ENCODE data around the gene TIMM44. TPM values are rescaled to one million over a fixed set of nuclear protein-coding genes. Genes with fewer than 3 reads are reported as not detected.
A peak's percentile ranks its signal among the peaks of the same experiment; 100 is the strongest.
"Not testable (repeated sequence)": the region's sequence is repeated elsewhere in the genome, so short reads cannot be mapped to it uniquely, and the experiment has no call there.

The TIMM44 gene
- total RNA-seq, 1 experiment from 2014 or later: 50.5 TPM

DNA sequence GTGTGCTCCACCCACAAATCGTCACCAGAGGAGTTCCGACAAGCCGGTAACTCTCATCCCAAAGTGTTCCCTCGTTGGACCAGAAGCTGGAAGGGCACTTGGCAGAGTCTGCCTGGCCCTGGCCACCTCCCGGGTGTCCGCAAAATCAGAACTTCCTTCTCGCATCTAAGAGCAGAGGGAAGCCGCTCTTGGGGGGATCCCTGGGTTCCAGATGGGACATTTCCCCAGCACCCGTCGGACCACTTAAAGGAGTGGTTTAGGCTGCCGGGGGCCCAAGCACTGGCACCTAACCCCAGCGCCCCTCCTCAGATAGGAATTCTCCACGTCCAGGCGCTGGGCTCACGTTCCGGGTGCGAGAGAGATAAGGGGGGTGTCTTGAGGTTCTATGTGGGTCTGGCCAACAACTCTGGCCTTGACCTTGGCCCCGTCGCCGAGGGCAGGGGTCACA, 40.6 kb downstream of the TIMM44 start:
- DNase-seq (ENCODE audit: low read depth): no peak

DNA sequence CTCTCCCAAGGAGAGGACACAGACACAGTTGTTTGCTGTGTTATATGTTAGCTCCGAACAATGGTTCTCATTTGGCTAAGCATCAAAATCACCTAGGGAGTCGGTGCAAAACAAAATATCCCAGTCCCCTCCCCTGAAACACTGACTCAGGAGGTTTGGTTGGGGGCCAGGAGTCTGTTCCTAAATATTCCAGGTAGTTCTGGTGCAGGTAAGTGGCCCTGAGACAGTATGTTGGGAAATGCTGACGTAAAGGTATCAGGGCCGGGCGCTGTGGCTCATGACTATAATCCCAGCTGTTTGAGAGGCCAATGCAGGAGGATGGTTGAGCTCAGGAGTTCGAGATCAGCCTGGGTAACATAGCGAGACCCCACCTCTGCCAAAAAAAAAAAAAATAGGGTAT, 42.1 kb downstream of the TIMM44 start:
- DNase-seq (ENCODE audit: low read depth): no peak

DNA sequence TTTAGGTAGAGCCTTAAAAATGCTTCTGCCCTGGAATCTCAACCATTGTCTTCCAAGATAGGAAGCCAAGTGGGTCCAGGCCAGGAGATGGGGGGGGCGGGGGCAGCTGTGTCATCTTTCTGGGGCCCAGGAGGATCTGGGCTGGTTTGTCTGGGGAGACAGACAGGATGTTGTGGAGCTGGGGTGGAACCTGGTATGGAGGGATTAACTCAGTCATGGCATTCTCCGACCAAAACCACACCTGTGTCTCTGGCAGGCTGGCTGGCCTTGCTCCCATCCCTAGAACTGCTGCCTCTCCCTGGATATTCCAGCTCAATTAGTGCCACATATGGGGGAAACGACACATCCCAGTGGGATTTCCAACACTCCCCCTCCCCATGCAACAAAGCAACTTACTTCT, 42.5 kb downstream of the TIMM44 start:
- DNase-seq (ENCODE audit: low read depth): no peak

DNA sequence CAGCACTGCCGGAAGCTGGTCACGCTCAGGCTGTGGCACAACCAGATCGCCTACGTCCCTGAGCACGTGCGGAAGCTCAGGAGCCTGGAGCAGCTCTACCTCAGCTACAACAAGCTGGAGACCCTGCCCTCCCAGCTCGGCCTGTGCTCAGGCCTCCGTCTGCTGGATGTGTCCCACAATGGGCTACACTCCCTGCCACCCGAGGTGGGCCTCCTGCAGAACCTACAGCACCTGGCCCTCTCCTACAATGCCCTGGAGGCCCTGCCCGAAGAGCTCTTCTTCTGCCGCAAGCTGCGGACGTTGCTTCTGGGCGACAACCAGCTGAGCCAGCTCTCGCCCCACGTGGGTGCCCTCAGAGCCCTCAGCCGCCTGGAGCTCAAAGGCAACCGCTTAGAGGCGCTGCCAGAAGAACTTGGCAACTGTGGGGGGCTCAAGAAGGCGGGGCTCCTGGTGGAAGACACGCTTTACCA, 43.0 kb downstream of the TIMM44 start:
- DNase-seq (ENCODE audit: low read depth): no peak

DNA sequence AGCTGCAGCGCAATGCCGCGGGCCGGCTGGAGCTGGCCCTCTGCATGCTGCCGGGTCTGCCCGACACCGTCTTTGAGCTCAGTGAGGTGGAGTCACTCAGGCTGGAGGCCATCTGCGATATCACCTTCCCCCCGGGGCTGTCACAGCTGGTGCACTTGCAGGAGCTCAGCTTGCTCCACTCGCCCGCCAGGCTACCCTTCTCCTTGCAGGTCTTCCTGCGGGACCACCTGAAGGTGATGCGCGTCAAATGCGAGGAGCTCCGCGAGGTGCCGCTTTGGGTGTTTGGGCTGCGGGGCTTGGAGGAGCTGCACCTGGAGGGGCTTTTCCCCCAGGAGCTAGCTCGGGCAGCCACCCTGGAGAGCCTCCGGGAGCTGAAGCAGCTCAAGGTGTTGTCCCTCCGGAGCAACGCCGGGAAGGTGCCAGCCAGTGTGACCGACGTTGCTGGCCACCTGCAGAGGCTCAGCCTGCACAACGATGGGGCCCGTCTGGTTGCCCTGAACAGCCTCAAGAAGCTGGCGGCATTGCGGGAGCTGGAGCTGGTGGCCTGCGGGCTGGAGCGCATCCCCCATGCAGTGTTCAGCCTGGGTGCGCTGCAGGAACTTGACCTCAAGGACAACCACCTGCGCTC, 43.6 kb downstream of the TIMM44 start:
- no peak for DNase-seq (ENCODE audit: low read depth)

DNA sequence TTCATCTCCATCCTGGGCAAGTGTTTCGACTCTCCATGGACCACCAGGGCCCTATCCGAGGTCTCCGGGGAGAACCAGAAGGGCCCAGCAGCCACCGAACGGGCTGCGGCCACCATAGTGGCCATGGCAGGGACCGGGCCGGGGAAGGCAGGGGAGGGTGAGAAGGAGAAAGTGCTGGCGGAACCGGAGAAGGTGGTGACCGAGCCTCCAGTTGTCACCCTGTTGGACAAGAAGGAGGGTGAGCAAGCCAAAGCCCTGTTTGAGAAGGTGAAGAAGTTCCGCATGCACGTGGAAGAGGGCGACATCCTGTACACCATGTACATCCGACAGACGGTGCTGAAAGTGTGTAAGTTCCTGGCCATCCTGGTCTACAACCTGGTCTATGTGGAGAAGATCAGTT, 44.5 kb downstream of the TIMM44 start:
- DNase-seq (ENCODE audit: low read depth): no peak

DNA sequence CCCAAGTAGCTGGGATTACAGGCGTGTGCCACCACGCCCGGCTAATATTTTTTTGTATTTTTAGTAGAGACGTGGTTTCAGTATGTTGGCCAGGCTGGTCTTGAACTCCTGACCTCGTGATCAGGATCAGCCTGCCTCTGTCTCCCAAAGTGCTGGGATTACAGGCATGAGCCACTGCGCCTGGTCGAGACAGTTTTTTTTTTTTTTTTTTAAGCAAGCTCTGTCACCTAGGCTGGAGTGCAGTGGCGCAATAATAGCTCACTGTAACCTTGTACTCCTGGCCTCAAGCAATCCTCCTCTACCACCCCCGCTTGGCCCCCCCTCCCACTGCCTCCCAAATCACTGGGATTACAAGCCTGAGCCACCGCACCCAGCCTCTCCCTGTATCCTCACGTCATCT, 46.2 kb downstream of the TIMM44 start:
- DNase-seq (ENCODE audit: low read depth): no peak

DNA sequence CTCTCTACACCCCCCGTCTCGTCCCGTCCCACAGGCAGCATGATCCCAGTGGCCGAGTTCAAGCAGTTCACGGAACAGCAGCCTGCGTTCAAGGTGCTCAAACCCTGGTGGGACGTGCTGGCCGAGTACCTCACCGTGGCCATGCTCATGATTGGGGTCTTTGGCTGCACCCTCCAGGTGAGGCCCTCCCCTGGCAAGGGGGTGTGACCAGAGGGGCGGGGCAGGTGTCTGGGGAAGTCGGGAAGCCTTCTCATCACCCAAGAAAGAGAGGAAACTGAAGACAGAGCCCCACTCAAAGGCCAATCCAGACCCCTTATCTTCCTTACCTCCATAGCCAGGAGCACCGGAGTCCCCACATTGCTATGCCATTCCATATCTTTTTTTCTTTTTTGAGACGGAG, 47.9 kb downstream of the TIMM44 start:
- no peak for DNase-seq (ENCODE audit: low read depth)

DNA sequence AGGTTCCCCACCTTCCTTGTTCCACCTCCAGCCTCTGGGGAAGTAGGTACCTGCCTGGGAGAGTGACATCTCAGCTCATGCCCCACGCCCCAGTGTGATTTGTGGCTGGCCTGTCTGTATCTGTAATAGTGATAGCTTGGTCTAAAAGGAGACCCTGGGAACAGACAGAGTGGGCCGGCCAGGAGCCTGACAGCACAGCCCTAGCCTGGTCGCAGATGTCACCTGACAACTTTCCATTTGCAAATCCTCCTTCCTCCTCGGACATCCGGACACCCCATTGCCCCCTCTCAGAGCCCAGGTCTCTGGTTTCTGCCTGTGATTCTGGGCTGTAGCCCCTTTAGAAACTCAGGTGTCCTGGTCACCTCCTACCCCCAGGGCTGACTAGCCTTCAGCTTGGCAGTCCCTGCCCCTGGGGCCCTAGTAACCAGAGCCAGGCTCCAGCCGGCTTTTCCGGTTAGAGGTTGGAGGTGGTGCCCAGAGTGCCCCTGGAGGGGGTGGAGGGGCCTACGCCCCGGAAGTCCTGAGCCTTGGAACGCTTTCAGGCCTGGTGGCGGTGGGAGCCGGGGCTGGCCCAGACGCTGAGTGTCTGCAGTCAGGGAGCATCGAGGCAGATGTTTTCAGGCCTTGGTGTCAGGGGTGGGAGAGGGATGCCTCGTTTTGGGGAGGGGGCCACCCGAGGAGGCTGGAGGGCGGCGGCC, 48.7 kb downstream of the TIMM44 start:
- no peak for DNase-seq (ENCODE audit: low read depth)

DNA sequence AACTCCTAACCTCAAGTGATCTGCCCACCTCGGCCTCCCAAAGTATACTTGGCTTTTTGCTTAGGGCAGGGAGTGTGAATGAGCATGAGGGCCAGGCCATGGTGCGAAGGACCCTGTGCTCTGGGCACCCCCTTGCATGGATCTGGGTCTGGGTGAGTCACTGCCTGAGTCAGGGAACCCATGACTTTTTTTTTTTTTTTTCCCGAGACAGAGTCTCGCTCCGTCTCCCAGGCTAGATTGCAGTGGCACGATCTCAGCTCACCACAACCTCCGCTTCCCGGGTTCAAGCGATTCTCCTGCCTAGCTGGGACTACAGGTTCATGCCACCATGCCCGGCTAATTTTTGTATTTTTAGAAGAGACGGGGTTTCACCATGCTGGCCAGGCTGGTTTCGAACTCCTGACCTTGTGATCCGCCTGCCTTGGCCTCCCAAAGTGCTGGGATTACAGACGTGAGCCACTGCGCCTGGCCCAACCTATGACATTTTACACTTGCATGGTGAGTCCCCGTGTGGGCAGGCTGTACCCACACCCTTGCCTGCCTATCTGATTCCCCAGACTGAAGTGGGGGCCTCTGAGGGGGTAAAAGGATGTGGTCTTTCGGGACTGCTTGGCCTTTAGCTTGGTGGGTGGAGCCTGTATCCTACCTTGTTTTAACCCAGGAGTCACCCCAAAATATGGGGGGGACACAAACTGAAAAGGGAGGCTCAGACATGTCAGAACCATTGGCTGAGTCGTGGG, 49.9 kb downstream of the TIMM44 start:
- not testable (repeated sequence) for DNase-seq (ENCODE audit: low read depth)

DNA sequence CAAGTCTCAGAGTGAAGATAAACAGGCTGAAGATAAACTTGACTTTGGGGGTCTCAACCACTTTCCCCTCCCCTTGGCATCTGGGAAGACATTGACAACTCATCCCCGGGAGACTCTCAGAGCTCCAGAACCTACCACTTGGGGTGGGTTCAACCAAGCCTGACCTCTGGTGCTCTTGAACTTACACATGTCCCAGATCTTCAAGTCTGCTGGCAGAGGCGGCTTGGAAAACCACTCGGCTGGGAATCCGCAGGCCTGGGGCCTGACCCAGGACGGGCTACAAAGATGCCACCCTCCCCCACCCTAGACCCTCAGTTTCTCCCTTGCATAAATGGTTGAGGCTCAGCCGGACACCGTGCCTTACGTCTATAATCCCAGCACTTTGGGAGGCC, 54.6 kb downstream of the TIMM44 start:
- no peak for DNase-seq (ENCODE audit: low read depth)

DNA sequence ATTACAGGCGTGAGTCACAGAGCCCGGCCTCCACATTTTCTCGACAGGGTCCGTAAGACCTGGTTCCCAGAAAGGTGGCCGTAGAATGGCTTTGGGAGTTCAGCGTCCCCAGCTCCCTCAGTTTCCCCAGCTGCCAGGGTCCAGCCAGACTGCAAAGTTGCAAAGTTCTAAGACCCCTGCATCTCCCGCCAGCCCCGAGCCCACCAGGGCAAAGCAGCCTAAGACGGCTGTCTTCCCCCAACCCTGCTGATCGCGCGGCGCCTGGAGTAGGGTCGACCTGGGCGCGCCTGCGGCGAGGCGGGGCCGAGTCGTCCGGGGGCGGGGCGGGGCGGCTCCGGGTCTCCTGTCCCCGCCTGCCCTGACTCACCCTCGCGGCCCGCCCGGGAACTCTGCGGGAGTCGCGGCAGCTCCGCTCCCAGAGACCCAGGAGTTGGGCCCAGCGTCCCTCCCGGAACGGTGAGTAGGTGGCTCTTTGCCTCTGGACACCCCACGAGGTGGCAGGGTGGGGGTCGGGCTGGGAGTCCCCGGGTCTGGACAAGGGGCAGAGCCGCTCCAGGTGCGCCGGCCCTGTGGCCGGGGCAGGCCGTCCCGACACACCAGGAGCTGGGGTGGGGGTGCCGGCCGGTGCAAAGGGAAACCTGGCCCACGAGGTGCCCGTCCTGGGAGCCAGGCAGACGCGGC, 55.2 kb downstream of the TIMM44 start, which contains the start of gene LRRC8E:
Gene LRRC8E, plus strand, starts transcription at position 366 of the 681 bp plus-strand sequence. CDS start 7,094 bp downstream, outside the sequence.
- peak; percentile 15 for DNase-seq (ENCODE audit: low read depth)

DNA sequence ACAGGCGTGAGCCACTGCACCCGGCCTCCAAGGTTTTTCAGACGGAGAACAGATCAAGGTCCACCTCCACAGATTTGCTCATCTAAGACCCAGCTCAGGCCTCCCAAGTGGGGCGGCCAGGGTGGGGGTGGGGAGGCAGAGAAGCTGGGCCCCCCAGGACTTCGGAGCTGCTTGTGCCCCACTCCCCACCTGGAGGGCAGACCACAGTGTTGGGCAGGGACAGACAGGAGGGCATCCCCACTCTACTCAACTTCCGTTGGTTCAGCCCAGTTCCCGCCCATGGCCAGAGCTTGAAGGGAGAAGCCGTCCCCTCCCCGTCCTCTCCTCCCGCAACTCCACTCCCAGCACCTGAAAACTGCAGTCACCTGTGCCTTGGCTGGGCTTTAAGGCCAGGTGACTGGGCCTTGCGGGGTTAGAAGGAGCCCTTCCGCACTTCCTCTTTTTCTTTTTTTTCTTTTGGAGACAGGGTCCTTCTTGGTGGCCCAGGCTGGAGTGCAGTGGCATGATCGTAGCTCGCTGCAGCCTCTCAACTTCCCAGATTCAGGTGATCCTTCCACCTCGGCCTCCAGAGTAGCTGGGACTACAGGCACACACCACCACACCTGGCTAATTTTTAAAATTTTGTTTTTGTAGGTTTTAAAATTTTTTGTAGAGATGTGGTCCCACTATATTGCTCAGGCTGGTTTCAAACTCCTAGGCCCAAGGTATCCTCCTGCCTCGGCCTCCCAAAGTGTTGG, 55.9 kb downstream of the TIMM44 start:
- no peak for DNase-seq (ENCODE audit: low read depth)

DNA sequence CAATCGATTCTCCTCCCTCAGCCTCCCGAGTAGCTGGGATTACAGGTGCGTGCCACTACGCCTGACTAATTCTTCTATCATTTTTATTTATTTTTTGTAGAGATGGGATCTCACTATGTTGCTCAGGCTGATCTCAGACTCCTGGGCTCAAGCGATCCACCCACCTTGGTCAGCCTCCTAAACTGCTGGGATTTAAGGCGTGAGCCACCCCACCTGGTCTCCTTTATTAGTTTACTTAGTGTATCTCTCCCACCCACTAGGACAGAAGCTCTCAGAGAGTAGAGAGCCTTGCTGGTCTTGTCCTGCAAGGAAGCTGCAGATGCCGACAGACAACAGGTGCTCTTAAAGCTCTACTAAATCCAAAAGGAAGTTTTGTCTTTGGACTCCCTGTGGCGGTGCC, 57.6 kb downstream of the TIMM44 start:
- DNase-seq (ENCODE audit: low read depth): no peak

DNA sequence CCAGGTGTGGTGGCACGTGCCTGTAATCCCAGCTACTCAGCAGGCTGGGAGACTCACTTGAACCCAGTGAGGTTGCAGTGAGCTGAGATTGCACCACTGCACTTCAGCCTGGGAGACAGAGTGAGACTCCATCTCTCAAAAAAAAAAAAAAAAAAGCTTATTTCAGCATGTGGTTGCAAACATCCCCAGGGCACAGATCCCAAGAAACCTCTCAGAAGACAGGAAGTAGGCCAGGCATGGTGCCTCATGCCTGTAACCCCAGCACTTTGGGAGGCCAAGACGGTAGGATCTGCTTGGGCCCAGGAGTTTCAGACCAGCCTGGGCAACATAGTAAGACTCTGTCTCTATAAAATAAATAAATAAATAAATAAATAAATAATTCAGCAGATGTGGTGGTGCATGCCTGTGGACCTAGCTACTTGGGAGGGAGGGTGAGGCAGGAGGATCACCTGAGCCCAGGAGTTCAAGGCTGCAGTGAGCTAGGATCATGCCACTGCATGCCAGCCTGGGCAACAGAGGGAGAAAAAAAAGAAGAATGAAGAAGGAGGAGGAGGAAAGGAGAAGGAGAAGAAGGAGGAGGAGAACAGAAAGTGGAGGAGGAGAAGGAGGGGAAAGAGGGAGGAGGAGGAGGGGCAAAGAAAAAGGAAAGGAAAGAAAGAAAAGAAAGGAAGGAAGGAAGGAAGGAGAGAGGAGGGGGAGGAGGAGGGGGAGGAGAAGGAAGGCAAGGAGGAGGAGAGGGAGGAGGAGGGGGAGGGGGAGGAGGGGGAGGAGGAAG, 59.5 kb downstream of the TIMM44 start:
- DNase-seq (ENCODE audit: low read depth): no peak

DNA sequence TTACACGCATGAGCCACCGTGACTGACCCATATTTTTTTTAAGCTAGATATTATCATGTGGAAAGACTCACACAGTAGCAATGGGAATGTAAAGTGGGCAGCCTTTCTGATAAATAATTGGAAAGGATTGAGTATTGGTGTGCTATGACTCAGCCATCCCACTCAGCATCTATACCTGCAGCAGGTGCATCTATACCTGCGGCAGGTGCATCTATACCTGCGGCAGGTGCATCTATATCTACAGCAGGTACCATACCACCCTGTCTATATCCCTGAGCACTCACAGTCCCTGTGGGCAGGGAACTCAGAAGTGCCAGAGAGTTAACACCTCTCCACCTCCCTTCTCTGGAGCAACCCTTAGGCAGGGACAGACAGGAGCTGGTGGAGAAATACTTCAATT, 60.4 kb downstream of the TIMM44 start:
- DNase-seq (ENCODE audit: low read depth): no peak

DNA sequence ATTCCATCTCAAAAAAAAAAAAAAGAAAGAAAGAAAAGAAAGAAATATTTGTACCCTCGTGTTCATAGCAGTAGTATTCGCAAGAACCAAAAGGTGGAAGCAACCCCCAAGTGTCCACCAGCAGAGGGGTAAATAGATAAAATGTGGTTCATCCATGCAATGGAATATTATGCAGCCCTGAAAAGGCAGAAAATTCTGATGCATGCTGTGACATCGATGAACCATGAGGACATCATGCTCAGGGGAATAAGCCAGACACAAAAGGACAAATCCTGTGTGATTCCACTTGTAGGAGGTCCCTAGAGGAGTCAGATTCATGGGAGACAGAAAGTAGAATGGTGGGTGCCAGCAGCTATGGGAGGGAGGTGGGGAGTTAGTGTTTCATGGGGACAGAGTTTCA, 61.6 kb downstream of the TIMM44 start:
- no peak for DNase-seq (ENCODE audit: low read depth)

DNA sequence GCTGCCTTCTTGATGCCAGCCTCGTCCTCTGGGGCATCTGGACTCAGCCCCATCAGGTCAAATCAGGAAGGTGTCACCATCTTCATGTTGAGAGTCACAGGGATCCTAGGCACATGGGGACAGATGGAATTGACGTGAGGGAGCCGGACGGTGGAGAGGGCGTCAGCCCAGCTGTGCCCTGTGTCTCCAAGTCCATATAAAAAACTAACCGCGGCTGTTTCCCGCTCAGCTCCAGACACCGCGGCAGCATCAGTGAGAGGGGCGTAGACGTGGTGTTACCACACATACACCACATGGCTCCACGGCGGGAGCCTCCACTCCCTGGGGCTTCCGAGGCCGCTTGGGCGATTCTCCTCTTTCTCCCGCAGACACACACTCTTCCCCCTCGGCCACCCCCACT, 63.6 kb downstream of the TIMM44 start:
- DNase-seq (ENCODE audit: low read depth): no peak

DNA sequence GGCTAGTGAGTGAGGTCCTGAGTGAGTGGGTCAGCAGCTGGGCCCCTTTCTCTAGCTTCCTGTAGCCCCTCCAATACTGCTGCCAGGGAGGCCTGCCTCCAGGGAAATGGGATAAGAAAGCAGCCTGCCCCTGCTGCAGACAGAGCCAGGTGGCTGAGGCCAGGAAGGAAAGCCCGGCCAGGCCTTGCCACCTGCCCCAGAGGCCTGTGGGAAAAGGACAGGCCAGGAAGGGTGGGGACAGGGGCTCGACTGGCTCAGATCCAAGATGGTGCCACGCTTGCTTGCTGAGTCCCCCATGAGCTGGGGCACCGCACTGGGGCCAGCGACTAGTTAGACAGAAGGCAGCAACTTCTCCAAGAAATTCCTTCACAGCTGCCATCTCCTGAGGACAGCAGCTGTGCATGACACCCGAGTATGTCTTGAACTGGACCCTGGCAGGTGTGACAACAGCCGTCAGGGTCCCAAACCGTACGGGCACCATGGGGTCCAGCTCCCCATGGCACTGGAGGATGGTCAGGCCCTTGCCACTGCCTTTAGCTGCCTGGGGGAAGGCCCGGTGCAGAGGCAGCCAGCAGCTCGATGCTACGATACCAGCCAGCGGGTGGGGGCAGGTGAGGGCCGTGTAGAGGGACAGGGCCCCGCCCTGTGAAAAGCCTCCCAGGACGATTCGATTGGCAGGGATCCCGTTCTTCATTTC, 64.2 kb downstream of the TIMM44 start:
- no peak for DNase-seq (ENCODE audit: low read depth)
